NCI-H774 (cell line): ENCODE measurements around the gene SEMA6A.

ENCODE experiments used
- DNase-seq: peaks from one replicate; lab custom pipeline; 2025; lab: John Stamatoyannopoulos, UW

The SEMA6A gene

DNA sequence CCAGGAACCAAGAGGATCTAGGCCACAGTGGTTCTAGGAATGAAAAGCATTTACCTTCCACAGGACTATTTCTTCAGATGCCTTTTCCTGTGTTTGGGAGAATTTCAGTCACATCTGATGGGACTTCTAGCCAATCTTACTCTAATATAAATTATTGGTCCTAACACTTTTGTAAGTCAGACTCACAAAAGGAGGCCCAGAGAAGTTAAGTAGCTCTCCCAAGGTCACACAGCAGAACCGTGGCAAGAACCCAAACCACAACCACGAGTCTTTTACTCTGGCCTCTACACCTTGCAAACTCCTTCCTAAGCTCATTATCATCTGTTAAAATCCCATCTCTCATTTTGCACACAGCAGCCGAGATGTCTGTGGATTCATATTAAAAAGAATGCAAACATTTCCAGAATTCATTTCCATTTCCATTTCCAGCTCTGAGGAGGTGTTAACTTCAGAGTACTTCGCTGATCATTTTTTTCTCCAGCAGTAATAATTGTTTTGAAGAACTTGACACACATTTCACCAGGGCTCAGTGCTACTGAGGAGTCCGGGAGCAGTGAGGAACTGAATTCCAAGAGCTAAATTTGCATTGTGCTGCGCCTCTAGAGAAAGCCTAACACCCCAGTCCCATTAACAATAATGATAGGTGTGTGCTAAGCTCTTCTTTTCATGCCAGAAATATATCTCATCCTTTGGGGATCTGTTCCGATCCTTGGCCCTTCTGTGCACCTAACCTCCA, 168.1 kb downstream of the SEMA6A start:
- no peak for DNase-seq

DNA sequence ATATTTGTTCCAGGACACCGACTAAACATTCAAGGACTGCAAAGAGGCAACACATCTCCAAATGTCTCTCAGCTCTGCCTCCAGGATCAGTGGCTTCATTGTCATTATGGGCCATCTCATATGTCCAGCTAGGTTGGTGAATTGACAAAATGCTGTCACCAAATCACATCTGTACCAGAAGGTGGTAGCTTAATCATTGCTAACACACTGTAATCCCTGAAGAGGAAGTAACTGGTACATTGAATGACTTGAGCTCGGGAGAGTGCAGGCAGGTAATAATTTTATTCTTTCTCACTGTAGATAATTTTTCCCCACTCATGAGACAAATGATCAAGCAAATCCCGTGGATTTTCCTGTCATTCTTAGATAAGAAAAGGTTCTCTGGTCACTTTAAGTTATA, 169.8 kb downstream of the SEMA6A start:
- no peak for DNase-seq

DNA sequence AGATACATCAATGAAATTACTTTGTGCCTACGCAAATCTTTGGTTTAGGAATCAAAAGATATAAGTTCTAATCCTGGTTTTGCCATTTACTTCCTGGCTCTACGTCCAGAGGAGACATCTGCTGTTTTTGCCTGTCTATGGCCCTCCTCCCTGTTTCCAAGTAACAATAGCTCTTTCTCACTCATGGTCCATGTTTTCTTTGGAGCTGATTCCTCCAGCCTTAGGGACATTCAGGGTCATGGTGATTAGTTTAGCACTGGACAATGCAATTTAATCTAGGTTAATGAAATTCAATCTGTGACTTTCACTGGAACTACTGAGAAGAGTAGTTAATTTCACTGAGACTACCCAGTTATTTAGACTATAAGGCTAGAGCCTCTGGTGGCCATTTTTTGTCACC, 170.6 kb downstream of the SEMA6A start:
- no peak for DNase-seq

DNA sequence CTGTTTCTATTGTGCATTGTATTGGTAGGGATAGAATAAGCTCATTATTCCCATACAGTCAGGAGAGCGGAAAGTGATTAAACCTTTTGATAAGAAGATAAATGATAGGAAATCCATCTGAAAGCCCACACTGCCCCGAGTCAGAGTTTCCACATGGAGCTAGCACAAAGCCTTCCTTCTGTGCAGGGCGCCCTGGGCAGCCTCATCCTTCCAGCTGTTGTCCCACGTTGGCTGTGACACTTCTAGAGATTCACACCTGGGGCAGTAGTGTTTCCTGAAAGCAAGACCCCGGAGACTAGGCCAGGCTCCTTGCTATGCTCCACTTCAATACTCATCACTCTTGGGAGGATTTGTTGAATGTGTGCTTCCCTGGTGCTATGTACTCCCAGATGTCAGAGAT, 172.4 kb downstream of the SEMA6A start:
- DNase-seq, result no peak

DNA sequence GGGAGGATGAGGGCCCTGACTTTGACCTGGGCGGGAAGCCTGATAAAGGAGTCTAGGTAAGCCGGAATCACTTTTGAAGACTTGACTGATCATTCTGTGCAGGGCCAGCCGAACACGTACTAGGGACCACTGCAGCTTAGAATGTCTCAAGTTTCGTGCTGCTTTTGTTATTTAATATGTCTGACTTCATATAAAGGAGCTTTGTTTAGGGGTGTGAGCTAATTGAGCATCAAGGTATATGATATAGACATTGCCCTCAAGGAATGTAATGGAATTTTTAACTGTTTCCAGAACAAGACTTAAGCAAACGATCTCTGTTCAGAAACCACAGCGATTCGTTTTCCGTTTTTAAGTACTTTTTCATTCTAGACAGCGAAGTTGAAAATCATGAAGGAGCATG, 173.0 kb downstream of the SEMA6A start:
- DNase-seq, result no peak

DNA sequence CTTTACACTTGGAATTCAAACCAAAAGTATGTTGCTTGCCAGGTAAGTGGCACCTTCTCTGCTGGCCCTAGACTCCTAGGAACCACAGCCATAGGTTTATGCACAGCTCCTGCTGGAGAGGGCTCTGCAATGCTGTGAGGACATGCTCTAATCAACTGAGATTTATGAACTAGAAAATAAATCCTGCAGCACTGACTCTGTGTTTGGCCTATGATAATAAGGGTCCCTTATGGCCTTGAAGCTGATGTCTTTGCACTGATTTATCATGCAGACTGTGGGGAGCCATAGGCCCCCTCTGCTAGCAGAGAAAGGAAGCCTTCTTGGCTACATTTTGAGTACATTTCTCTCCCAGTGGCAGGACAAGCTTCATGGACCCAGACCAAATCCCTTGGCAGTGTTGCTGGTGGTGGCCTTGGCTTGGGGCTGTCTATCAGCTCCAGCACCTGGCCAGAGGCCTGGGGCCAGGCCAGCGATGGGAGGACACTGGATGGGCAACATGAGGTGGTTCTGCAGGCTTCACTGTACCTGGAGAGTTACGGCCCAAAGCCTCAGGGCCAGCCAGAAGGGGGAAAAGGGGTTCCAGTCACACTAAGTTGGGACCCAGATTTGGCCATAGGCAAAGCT, 178.0 kb downstream of the SEMA6A start:
- DNase-seq, result no peak

DNA sequence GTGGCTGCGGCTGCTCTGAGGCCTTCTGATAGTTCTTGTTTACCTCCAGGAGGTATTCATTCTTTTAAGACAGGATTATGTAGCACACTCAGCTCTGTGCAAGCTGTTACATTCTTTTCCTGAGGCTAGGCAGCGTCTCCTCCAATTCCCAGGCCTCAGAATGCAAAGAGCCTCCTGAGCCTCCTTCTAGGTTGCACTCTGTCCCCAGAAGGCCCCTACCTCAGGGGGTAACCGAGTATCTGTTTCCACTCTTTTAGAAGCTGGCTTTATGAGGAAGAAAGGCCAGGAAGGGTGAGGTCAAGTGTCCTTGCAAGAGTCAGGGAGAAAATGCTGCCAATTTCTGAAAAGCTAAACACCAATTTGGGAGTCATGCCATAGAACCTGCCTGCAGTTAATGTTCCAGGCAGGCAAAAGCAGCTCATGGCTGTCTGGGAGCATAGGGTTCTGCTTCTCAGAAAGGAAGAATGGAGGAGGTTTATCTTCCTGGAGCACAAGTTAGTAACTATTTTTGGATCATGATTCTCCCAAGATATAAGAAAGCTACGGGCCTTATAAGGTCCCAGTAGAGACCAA, 178.9 kb downstream of the SEMA6A start:
- no peak for DNase-seq

DNA sequence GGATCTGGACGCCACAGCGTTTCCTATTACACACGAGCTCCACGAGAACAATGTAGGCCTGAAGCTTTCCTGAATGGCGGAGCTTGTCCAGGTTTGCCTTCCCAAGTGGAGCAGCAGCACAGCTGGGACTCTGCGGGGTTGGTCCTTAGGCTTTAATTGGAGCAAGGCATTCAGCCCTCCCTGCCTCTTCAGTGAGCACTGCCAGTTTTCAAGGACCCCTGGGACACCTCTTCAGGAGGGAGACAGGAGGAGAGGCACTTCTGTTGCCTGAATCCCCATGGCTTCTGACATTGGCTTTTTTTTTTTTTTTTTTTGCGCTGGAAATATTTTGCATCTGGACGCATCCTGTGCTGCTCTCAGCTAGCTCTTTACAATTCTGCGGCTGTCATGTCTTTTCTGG, 179.4 kb downstream of the SEMA6A start:
- no peak for DNase-seq

DNA sequence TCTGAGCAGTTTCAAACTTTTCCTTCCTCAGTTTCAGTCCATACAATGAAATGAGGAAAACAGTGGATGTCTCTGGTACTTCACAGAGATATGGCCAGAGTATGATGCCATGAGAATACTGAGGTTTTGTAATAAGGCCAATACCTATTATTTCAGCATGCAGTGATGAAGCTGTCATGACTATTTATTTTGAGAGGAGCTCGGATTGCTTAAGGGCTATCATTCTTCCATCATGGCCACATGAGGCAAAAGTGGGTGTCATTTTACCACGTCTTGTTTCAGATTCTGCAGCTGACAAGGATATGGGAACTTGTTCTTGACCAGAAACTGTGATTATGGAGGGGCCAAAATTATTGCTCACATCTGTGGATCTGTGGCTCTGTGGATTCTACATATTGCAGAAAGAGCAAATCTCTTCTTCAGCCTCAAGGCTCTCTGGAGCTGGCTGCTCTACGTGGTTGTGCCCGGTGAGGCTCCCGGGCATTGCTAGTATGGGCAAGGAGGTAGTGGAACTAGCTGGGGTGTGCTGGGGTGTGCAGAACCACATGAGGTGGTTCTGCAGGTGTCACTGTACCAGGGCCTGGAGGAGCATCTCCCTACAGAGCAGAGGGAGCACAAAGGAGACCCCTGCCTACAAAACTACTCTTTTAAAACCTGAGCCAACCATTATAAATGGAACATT, 180.3 kb downstream of the SEMA6A start:
- DNase-seq, result no peak
